AG10803 (cell line): ENCODE measurements around the gene INF2.

ENCODE experiments used
- DNase-seq: peaks from one replicate; pipeline ENCODE4 v3.0.0; 2010; ENCODE audit warnings: low read depth
- H3K4me3 ChIP-seq: 2 replicates; pipeline ENCODE4 v1.5.1; 2011; ENCODE audit warnings: mild to moderate bottlenecking, low read length, control low read depth
- TF ChIP-seq, protein P1 (sequence below): conservative IDR thresholded peaks from 2 replicates; pipeline ENCODE4 v1.5.1; 2011; ENCODE audit warnings: mild to moderate bottlenecking, low read length, control low read depth, inconsistent platforms

Gene INF2

GRCh38 chr14:104751539-104752422, 62.4 kb downstream of the INF2 start:
- TF ChIP-seq, protein P1, sequence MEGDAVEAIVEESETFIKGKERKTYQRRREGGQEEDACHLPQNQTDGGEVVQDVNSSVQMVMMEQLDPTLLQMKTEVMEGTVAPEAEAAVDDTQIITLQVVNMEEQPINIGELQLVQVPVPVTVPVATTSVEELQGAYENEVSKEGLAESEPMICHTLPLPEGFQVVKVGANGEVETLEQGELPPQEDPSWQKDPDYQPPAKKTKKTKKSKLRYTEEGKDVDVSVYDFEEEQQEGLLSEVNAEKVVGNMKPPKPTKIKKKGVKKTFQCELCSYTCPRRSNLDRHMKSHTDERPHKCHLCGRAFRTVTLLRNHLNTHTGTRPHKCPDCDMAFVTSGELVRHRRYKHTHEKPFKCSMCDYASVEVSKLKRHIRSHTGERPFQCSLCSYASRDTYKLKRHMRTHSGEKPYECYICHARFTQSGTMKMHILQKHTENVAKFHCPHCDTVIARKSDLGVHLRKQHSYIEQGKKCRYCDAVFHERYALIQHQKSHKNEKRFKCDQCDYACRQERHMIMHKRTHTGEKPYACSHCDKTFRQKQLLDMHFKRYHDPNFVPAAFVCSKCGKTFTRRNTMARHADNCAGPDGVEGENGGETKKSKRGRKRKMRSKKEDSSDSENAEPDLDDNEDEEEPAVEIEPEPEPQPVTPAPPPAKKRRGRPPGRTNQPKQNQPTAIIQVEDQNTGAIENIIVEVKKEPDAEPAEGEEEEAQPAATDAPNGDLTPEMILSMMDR, result no peak
- DNase-seq, result no peak
- peak overlapping the region; percentile 63 for H3K4me3 ChIP-seq

- DNase-seq, result no peak
- TF ChIP-seq, protein P1, result no peak
- H3K4me3 ChIP-seq, result peak overlapping the region; percentile 63
These were observed 63.0 kb downstream of the INF2 start for GRCh38 chr14:104752423-104752734.

- peak within 1 kb of the TSS; percentile 88 for H3K4me3 ChIP-seq
- TF ChIP-seq, protein P1, result no peak
- DNase-seq, result peak; percentile 99
These were observed 63.5 kb downstream of the INF2 start, which contains the start of gene SIVA1 for GRCh38 chr14:104752735-104753527. TSS of gene SIVA1 (plus strand) at chr14:104753147. CDS start at chr14:104753202, 55 bp downstream.

GRCh38 chr14:104753528-104754212, 64.3 kb downstream of the INF2 start:
- TF ChIP-seq, protein P1, result no peak
- H3K4me3 ChIP-seq, result peak overlapping the region; percentile 88
- no peak for DNase-seq

- DNase-seq, result no peak
- peak overlapping the region; percentile 88 for H3K4me3 ChIP-seq
- TF ChIP-seq, protein P1, result no peak
These were observed 64.9 kb downstream of the INF2 start for GRCh38 chr14:104754213-104754851.

GRCh38 chr14:104755621-104756020, 66.2 kb downstream of the INF2 start:
- TF ChIP-seq, protein P1, result no peak
- no peak for DNase-seq
- no peak overlapping the region for H3K4me3 ChIP-seq
